SK-N-SH treated with all-trans-retinoic acid at 6 μM for 48 hours (cell line): ENCODE data around the gene OSBPL5.

ENCODE experiments used
- ATAC-seq: fragments of 200-7000 bp; cut with Tn5 transposase; 3 replicates; pipeline ENCODE4 v1.9.1; 2020; ENCODE audit warnings: mild to moderate bottlenecking, moderate library complexity
- ARNTL ChIP-seq: fragments of 450-650 bp; formaldehyde crosslinking; IDR thresholded peaks from 2 replicates; pipeline ENCODE4 v1.5.0; 2020; ENCODE audit warnings: low read depth, mild to moderate bottlenecking, moderate library complexity, borderline replicate concordance
- BACH2 ChIP-seq: fragments of 250-450 bp; sonication (Bioruptor Pico); IDR thresholded peaks from 2 replicates; pipeline ENCODE4 v1.9.0; 2021; ENCODE audit warnings: mild to moderate bottlenecking, borderline replicate concordance
- CSDC2 ChIP-seq: fragments of 250-450 bp; sonication (Bioruptor Pico); IDR thresholded peaks from 2 replicates; pipeline ENCODE4 v1.5.0; 2020; ENCODE audit warnings: mild to moderate bottlenecking, moderate library complexity
- GLIS3 ChIP-seq: fragments of 250-450 bp; sonication (Bioruptor Pico); IDR thresholded peaks from 2 replicates; pipeline ENCODE4 v1.5.0; 2020; ENCODE audit warnings: mild to moderate bottlenecking, moderate library complexity
- OSR1 ChIP-seq: fragments of 250-450 bp; sonication (Bioruptor Pico); IDR thresholded peaks from 2 replicates; pipeline ENCODE4 v1.8.0; 2022; ENCODE audit warnings: moderate library complexity, mild to moderate bottlenecking, inconsistent platforms
- PPARA ChIP-seq: fragments of 250-450 bp; sonication (Bioruptor Pico); IDR thresholded peaks from 2 replicates; pipeline ENCODE4 v1.5.0; 2020; ENCODE audit warnings: mild to moderate bottlenecking, borderline replicate concordance
- RARB ChIP-seq: fragments of 250-450 bp; sonication (Bioruptor Pico); IDR thresholded peaks from 2 replicates; pipeline ENCODE4 v1.8.0; 2021; ENCODE audit warnings: mild to moderate bottlenecking, moderate library complexity
- SNAI2 ChIP-seq: fragments of 250-450 bp; sonication (Bioruptor Pico); IDR thresholded peaks from 2 replicates; pipeline ENCODE4 v1.5.0; 2020; ENCODE audit warnings: mild to moderate bottlenecking, moderate library complexity
- TCF4 ChIP-seq: fragments of 250-450 bp; sonication (Bioruptor Pico); IDR thresholded peaks from 2 replicates; pipeline ENCODE4 v1.8.0; 2021; ENCODE audit warnings: mild to moderate bottlenecking, moderate library complexity, borderline replicate concordance
- TOX ChIP-seq: fragments of 250-450 bp; sonication (Bioruptor Pico); IDR thresholded peaks from 2 replicates; pipeline ENCODE4 v1.8.0; 2021; ENCODE audit warnings: mild to moderate bottlenecking, moderate library complexity, borderline replicate concordance
- ZC3H10 ChIP-seq: fragments of 250-450 bp; sonication (Bioruptor Pico); IDR thresholded peaks from 2 replicates; pipeline ENCODE4 v1.5.1; 2021; ENCODE audit warnings: mild to moderate bottlenecking, moderate library complexity
- ZFP3 ChIP-seq: fragments of 250-450 bp; sonication (Bioruptor Pico); IDR thresholded peaks from 2 replicates; pipeline ENCODE4 v1.5.0; 2020; ENCODE audit warnings: mild to moderate bottlenecking, moderate library complexity
- ZFP30 ChIP-seq: fragments of 450-650 bp; formaldehyde crosslinking; IDR thresholded peaks from 2 replicates; pipeline ENCODE4 v1.5.0; 2022; ENCODE audit warnings: mild to moderate bottlenecking, moderate library complexity
- ZNF565 ChIP-seq: fragments of 450-650 bp; formaldehyde crosslinking; conservative IDR thresholded peaks from 2 replicates; pipeline ENCODE4 v1.5.0; 2020; ENCODE audit warnings: low read depth, mild to moderate bottlenecking, moderate library complexity
- ZNF70 ChIP-seq: fragments of 450-650 bp; formaldehyde crosslinking; IDR thresholded peaks from 2 replicates; pipeline ENCODE4 v1.5.0; 2020; ENCODE audit warnings: mild to moderate bottlenecking, moderate library complexity
- ZNF8 ChIP-seq: fragments of 450-650 bp; formaldehyde crosslinking; IDR thresholded peaks from 2 replicates; pipeline ENCODE4 v1.5.0; 2020; ENCODE audit warnings: mild to moderate bottlenecking, moderate library complexity
- TF ChIP-seq, protein P1 (sequence below): fragments of 250-450 bp; sonication (Bioruptor Pico); IDR thresholded peaks from 2 replicates; pipeline ENCODE4 v1.8.0; 2021; ENCODE audit warnings: low read depth, mild to moderate bottlenecking, moderate library complexity, borderline replicate concordance
- TF ChIP-seq, protein P2 (sequence below): fragments of 250-450 bp; sonication (Bioruptor Pico); IDR thresholded peaks from 2 replicates; pipeline ENCODE4 v1.5.1; 2021; ENCODE audit warnings: mild to moderate bottlenecking, moderate library complexity
- TF ChIP-seq, protein P3 (sequence below): fragments of 250-450 bp; sonication (Bioruptor Pico); IDR thresholded peaks from 2 replicates; pipeline ENCODE4 v1.5.1; 2020; ENCODE audit warnings: low read depth, mild to moderate bottlenecking, moderate library complexity
- TF ChIP-seq, protein P4 (sequence below): fragments of 250-450 bp; sonication (Bioruptor Pico); IDR thresholded peaks from 2 replicates; pipeline ENCODE4 v1.5.0; 2020; ENCODE audit warnings: mild to moderate bottlenecking, moderate library complexity
- TF ChIP-seq, protein P5 (sequence below): fragments of 250-450 bp; sonication (Bioruptor Pico); IDR thresholded peaks from 2 replicates; pipeline ENCODE4 v1.8.0; 2020; ENCODE audit warnings: mild to moderate bottlenecking, moderate library complexity, borderline replicate concordance

Gene OSBPL5, protein sequence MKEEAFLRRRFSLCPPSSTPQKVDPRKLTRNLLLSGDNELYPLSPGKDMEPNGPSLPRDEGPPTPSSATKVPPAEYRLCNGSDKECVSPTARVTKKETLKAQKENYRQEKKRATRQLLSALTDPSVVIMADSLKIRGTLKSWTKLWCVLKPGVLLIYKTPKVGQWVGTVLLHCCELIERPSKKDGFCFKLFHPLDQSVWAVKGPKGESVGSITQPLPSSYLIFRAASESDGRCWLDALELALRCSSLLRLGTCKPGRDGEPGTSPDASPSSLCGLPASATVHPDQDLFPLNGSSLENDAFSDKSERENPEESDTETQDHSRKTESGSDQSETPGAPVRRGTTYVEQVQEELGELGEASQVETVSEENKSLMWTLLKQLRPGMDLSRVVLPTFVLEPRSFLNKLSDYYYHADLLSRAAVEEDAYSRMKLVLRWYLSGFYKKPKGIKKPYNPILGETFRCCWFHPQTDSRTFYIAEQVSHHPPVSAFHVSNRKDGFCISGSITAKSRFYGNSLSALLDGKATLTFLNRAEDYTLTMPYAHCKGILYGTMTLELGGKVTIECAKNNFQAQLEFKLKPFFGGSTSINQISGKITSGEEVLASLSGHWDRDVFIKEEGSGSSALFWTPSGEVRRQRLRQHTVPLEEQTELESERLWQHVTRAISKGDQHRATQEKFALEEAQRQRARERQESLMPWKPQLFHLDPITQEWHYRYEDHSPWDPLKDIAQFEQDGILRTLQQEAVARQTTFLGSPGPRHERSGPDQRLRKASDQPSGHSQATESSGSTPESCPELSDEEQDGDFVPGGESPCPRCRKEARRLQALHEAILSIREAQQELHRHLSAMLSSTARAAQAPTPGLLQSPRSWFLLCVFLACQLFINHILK

DNA sequence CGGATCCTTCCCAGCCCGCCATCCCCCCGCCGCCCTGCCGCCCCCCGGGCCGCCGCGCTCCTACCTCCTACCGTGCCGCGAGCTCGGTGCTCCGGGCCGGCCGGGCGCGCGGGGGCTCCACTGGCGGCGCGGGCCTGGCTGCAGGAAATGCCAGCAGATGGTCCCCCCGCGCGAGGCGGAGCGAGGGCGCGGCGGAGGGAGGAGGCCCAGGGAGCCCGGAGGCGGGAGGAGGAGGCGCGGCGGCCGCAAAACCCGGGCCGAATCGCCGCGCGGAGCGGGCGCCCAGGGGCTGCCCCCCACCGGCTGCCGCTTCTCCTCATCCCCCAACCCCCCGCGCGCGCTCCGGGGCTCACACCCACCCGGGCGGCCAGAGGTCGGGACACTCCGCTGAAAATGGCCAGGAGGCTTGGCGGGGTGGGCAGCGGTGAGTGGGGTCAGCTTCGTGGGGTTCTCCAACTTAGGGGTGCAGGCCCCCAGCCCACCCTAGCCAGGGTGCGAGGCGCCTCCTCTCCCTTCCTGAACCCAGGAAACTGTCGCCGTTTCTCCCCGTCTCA lies at the start of gene OSBPL5:
TSS of gene OSBPL5 (minus strand) at position 159 of the 554 bp plus-strand sequence. CDS start 36,162 bp downstream, outside the sequence.
- ATAC-seq: peak; percentile 57
- TF ChIP-seq BACH2 (CRISPR knock-in tag) (no peak), SNAI2 (CRISPR knock-in tag) (no peak), GLIS3 (CRISPR knock-in tag) (no peak)
- TF ChIP-seq, all 23 proteins: peak for 0

DNA sequence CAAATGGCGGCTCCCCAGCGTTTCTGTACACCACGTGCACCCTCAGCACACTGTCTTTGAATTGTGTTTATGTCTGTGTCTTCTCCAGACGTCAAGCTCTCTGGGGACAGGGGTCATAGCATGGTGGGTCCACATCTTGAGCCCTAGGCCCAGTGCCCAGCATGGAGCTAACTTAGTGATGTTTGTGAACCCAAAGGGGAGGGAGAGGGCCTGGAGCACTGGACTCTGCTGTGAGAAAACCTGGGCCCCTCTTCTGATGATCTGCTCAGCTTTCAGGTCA lies 49.2 kb upstream of the OSBPL5 start:
- no peak for TF ChIP-seq OSR1
- TF ChIP-seq ARNTL: no peak
- TF ChIP-seq ZNF8 (CRISPR knock-in tag): no peak
- no peak for TF ChIP-seq ZFP3
- TF ChIP-seq TOX: no peak
- TF ChIP-seq ZNF565 (CRISPR knock-in tag): no peak
- TF ChIP-seq, protein P1, sequence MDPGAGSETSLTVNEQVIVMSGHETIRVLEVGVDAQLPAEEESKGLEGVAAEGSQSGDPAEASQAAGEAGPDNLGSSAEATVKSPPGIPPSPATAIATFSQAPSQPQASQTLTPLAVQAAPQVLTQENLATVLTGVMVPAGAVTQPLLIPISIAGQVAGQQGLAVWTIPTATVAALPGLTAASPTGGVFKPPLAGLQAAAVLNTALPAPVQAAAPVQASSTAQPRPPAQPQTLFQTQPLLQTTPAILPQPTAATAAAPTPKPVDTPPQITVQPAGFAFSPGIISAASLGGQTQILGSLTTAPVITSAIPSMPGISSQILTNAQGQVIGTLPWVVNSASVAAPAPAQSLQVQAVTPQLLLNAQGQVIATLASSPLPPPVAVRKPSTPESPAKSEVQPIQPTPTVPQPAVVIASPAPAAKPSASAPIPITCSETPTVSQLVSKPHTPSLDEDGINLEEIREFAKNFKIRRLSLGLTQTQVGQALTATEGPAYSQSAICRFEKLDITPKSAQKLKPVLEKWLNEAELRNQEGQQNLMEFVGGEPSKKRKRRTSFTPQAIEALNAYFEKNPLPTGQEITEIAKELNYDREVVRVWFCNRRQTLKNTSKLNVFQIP (CRISPR knock-in tag): no peak
- TF ChIP-seq, protein P2, sequence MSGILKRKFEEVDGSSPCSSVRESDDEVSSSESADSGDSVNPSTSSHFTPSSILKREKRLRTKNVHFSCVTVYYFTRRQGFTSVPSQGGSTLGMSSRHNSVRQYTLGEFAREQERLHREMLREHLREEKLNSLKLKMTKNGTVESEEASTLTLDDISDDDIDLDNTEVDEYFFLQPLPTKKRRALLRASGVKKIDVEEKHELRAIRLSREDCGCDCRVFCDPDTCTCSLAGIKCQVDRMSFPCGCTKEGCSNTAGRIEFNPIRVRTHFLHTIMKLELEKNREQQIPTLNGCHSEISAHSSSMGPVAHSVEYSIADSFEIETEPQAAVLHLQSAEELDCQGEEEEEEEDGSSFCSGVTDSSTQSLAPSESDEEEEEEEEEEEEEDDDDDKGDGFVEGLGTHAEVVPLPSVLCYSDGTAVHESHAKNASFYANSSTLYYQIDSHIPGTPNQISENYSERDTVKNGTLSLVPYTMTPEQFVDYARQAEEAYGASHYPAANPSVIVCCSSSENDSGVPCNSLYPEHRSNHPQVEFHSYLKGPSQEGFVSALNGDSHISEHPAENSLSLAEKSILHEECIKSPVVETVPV: no peak
- TF ChIP-seq ZNF70 (CRISPR knock-in tag): no peak
- TF ChIP-seq BACH2 (CRISPR knock-in tag): no peak
- no peak for ATAC-seq

DNA sequence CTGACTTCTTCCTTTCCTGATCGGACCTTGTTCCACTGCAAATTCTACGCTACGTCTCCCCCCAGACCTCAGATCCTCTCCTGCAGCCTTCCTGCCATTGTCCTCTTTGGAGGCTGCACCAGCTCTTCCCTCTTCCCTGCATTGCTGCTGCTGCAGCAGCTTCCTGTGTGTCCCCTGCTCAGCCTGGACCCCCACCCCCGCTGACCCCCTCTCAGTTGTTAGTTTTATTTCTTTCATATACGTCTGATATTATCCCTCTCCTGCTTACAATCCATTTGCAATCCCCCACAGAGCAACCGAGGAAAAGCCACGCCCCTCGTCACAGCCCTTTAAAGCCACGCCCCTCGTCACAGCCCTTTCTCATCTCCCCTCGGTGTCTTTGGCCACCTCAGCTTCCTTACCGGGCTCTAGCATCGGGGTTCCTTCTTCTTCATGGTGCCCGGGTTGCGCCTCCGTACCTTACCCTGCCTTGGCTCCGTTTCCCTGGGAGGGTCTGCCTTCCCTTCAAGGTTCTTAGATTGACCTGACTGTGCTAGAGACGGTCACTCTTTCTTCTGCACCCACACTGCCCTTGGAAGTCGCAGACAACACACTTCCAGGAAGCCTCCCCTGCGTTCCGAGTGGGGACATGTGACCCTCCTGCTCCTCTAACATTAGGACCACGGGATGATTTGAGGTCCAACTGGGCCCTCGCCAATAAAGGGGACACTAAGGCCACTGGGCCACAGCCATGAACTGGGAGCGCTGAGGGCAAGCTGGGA lies 48.7 kb upstream of the OSBPL5 start:
- no peak for ATAC-seq
- TF ChIP-seq RARB (CRISPR knock-in tag): no peak
- no peak for TF ChIP-seq ZNF565 (CRISPR knock-in tag)
- TF ChIP-seq, protein P3, sequence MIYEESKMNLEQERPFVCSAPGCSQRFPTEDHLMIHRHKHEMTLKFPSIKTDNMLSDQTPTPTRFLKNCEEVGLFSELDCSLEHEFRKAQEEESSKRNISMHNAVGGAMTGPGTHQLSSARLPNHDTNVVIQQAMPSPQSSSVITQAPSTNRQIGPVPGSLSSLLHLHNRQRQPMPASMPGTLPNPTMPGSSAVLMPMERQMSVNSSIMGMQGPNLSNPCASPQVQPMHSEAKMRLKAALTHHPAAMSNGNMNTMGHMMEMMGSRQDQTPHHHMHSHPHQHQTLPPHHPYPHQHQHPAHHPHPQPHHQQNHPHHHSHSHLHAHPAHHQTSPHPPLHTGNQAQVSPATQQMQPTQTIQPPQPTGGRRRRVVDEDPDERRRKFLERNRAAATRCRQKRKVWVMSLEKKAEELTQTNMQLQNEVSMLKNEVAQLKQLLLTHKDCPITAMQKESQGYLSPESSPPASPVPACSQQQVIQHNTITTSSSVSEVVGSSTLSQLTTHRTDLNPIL: no peak
- no peak for TF ChIP-seq ZFP3
- TF ChIP-seq, protein P4, sequence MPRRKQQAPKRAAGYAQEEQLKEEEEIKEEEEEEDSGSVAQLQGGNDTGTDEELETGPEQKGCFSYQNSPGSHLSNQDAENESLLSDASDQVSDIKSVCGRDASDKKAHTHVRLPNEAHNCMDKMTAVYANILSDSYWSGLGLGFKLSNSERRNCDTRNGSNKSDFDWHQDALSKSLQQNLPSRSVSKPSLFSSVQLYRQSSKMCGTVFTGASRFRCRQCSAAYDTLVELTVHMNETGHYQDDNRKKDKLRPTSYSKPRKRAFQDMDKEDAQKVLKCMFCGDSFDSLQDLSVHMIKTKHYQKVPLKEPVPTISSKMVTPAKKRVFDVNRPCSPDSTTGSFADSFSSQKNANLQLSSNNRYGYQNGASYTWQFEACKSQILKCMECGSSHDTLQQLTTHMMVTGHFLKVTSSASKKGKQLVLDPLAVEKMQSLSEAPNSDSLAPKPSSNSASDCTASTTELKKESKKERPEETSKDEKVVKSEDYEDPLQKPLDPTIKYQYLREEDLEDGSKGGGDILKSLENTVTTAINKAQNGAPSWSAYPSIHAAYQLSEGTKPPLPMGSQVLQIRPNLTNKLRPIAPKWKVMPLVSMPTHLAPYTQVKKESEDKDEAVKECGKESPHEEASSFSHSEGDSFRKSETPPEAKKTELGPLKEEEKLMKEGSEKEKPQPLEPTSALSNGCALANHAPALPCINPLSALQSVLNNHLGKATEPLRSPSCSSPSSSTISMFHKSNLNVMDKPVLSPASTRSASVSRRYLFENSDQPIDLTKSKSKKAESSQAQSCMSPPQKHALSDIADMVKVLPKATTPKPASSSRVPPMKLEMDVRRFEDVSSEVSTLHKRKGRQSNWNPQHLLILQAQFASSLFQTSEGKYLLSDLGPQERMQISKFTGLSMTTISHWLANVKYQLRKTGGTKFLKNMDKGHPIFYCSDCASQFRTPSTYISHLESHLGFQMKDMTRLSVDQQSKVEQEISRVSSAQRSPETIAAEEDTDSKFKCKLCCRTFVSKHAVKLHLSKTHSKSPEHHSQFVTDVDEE (CRISPR knock-in tag): no peak
- no peak for TF ChIP-seq ZFP30 (CRISPR knock-in tag)
- TF ChIP-seq, protein P1 (CRISPR knock-in tag): no peak
- TF ChIP-seq GLIS3 (CRISPR knock-in tag): no peak
- TF ChIP-seq ZNF70 (CRISPR knock-in tag): no peak
- TF ChIP-seq ZC3H10: no peak
- no peak for TF ChIP-seq TCF4 (CRISPR knock-in tag)
- TF ChIP-seq, protein P5, sequence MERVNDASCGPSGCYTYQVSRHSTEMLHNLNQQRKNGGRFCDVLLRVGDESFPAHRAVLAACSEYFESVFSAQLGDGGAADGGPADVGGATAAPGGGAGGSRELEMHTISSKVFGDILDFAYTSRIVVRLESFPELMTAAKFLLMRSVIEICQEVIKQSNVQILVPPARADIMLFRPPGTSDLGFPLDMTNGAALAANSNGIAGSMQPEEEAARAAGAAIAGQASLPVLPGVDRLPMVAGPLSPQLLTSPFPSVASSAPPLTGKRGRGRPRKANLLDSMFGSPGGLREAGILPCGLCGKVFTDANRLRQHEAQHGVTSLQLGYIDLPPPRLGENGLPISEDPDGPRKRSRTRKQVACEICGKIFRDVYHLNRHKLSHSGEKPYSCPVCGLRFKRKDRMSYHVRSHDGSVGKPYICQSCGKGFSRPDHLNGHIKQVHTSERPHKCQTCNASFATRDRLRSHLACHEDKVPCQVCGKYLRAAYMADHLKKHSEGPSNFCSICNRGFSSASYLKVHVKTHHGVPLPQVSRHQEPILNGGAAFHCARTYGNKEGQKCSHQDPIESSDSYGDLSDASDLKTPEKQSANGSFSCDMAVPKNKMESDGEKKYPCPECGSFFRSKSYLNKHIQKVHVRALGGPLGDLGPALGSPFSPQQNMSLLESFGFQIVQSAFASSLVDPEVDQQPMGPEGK (CRISPR knock-in tag): no peak
- TF ChIP-seq OSR1: no peak
- TF ChIP-seq BACH2 (CRISPR knock-in tag): no peak
- TF ChIP-seq, protein P2: no peak
- no peak for TF ChIP-seq TOX
- TF ChIP-seq CSDC2 (CRISPR knock-in tag): no peak
- TF ChIP-seq PPARA (CRISPR knock-in tag): no peak
